ENCODE measurements around the gene CREBZF. TPM values are rescaled to one million over a fixed set of nuclear protein-coding genes. Genes with fewer than 3 reads are reported as not detected.
A peak's percentile ranks its signal among the peaks of the same experiment; 100 is the strongest.

Gene CREBZF
- total and polyA plus RNA-seq, 2 donors (not counting 1 experiment from before 2014, with no cell fraction given) = 64.9 to 109 TPM

DNA sequence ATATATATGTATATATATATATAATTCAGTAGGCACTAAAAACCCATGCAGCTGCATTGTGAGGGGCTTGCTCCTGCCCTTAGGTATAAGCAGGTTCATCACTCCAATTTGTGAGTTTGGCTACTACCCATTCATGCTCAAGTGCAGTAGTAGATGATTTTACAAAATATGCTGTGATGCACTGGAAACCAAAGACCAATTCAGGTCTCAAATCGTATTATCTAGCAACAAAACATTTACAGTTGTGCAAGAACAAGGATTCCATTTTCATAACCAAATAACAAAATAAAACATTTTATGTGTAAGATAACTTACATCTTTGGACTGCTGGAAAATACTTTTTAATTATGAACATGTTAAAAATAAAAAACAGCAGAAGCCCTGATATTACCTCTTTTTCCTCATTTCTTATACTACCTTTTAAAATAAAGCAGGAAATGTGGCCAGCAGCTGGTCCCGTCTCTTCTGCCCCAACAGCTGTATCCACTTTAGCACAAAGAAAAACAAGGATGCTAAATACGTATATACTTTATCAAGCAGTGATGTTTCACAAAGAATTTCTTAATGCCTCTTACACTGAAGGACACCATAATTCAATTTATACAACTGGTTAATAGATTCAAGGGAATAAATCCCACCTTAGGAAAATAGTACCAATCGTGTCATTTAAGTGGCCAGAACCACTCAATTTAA lies 2.8 kb downstream of the CREBZF start:
- no peak overlapping the region for H3K27ac Mint-ChIP-seq
- ChIA-PET CTCF (no interaction called here), POLR2A (no interaction called here)
- no peak for TF ChIP-seq EZH2 (IDR thresholded peaks at IDR 0.05; ENCODE audit: borderline replicate concordance, insufficient read depth, low read depth, low read length, poor library complexity, severe bottlenecking)
- TF ChIP-seq, protein P1, sequence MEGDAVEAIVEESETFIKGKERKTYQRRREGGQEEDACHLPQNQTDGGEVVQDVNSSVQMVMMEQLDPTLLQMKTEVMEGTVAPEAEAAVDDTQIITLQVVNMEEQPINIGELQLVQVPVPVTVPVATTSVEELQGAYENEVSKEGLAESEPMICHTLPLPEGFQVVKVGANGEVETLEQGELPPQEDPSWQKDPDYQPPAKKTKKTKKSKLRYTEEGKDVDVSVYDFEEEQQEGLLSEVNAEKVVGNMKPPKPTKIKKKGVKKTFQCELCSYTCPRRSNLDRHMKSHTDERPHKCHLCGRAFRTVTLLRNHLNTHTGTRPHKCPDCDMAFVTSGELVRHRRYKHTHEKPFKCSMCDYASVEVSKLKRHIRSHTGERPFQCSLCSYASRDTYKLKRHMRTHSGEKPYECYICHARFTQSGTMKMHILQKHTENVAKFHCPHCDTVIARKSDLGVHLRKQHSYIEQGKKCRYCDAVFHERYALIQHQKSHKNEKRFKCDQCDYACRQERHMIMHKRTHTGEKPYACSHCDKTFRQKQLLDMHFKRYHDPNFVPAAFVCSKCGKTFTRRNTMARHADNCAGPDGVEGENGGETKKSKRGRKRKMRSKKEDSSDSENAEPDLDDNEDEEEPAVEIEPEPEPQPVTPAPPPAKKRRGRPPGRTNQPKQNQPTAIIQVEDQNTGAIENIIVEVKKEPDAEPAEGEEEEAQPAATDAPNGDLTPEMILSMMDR (IDR thresholded peaks at IDR 0.05) = no peak
- H3K27ac ChIP-seq (ENCODE audit: low read length in 2 of 2) = no peak overlapping the region
- H4K20me1 ChIP-seq (ENCODE audit: control insufficient read depth, insufficient read depth, low read length, poor library complexity, severe bottlenecking) = peaks cover 37% of the 10 kb centered on the region
- H2AFZ ChIP-seq (ENCODE audit: insufficient read depth, low read depth, low read length, poor library complexity, severe bottlenecking) = no peak overlapping the region
- peak overlapping the region; percentile 16 for H3K9ac ChIP-seq (ENCODE audit: low read length)
- H3K27me3 ChIP-seq (replicated peaks in 1 of 4; ENCODE audit: control extremely low read depth in 1 of 4, control insufficient read depth in 3 of 4, insufficient read depth in 4 of 4, low read length in 3 of 4) = no peaks in the 10 kb centered on the region
- intact Hi-C loops (cut with micrococcal nuclease) = loop anchor here (10.0 kb wide), 1 partner anchor 347 kb away; no protein-coding TSS in a partner anchor
- no peak for ATAC-seq (ENCODE audit: low read depth)
- H3K27me3 Mint-ChIP-seq = no peaks in the 10 kb centered on the region
- 13% methylated on average over 1 of the region's 4 CpGs for WGBS (ENCODE audit: insufficient coverage)
- peaks cover 16 to 21% of the 10 kb centered on the region in 2 donors for H3K4me1 ChIP-seq (ENCODE audit: control insufficient read depth in 2 of 2, insufficient read depth in 2 of 2, low read length in 2 of 2)
- no peaks in the 10 kb centered on the region for H3K9me3 Mint-ChIP-seq (ENCODE audit: insufficient read depth)
- no peak overlapping the region for H3K4me3 ChIP-seq (ENCODE audit: control extremely low read depth in 1 of 5, extremely low read depth in 1 of 5, insufficient read depth in 1 of 5, low read depth in 2 of 5, low read length in 4 of 5)
- peak overlapping the region; percentile 59 for H3K4me3 Mint-ChIP-seq
- H3K4me2 ChIP-seq (replicated peaks; ENCODE audit: low read depth, low read length, poor library complexity, severe bottlenecking) = peak overlapping the region; percentile 79
- peaks cover 0 to 35% of the 10 kb centered on the region in 2 experiments for H3K36me3 ChIP-seq (replicated peaks in 1 of 2; ENCODE audit: control extremely low read depth in 1 of 2, control insufficient read depth in 1 of 2, extremely low read depth in 1 of 2, insufficient read depth in 2 of 2, low read length in 1 of 2)
- H3K9me3 ChIP-seq (ENCODE audit: control extremely low read depth in 1 of 3, control insufficient read depth in 2 of 3, insufficient read depth in 1 of 3, low read length in 2 of 3) = peaks cover 0 to 3% (median 0%) of the 10 kb centered on the region in 3 donors
- peaks cover 47% of the 10 kb centered on the region for H3K79me2 ChIP-seq (ENCODE audit: control insufficient read depth, insufficient read depth, low read length)
- DNase-seq = no peak
- H3K4me1 Mint-ChIP-seq = peaks cover 51% of the 10 kb centered on the region

DNA sequence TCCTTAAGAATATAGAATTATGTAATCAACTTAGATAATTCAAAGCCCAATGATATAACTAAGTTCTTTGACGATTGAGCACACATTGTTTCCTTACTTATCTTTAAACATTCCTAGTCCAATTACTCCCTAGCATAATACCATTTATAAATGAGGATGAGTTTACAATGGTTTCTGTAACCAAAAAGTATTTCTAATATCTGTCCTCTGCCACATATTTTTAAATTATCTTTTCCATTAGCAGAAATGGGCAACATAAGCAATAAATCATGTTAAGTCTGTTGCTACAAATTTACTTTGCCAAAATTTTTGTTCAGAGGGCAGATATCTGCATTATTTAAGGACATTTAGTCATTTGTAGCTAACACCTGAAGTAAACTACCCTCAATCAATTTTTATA lies 6.7 kb downstream of the CREBZF start:
- H3K4me2 ChIP-seq (replicated peaks; ENCODE audit: low read depth, low read length, poor library complexity, severe bottlenecking) = no peak overlapping the region
- H3K27me3 ChIP-seq (replicated peaks in 1 of 4; ENCODE audit: control extremely low read depth in 1 of 4, control insufficient read depth in 3 of 4, insufficient read depth in 4 of 4, low read length in 3 of 4) = no peaks in the 10 kb centered on the region
- no peaks in the 10 kb centered on the region for H3K9me3 ChIP-seq (ENCODE audit: control extremely low read depth in 1 of 3, control insufficient read depth in 2 of 3, insufficient read depth in 1 of 3, low read length in 2 of 3)
- no peaks in the 10 kb centered on the region for H3K9me3 Mint-ChIP-seq (ENCODE audit: insufficient read depth)
- H3K4me1 Mint-ChIP-seq = peaks cover 34% of the 10 kb centered on the region
- peaks cover 43% of the 10 kb centered on the region for H3K79me2 ChIP-seq (ENCODE audit: control insufficient read depth, insufficient read depth, low read length)
- peaks cover 5 to 51% of the 10 kb centered on the region in 2 experiments for H3K36me3 ChIP-seq (replicated peaks in 1 of 2; ENCODE audit: control extremely low read depth in 1 of 2, control insufficient read depth in 1 of 2, extremely low read depth in 1 of 2, insufficient read depth in 2 of 2, low read length in 1 of 2)
- H4K20me1 ChIP-seq (ENCODE audit: control insufficient read depth, insufficient read depth, low read length, poor library complexity, severe bottlenecking) = peaks cover 29% of the 10 kb centered on the region
- ATAC-seq (ENCODE audit: low read depth) = no peak
- no peak overlapping the region for H3K27ac ChIP-seq (ENCODE audit: low read length in 2 of 2)
- no peaks in the 10 kb centered on the region for H3K27me3 Mint-ChIP-seq
- no peak overlapping the region for H2AFZ ChIP-seq (ENCODE audit: insufficient read depth, low read depth, low read length, poor library complexity, severe bottlenecking)
- intact Hi-C loops (cut with micrococcal nuclease) = no loop called here
- no peak overlapping the region for H3K4me3 ChIP-seq (ENCODE audit: control extremely low read depth in 1 of 5, extremely low read depth in 1 of 5, insufficient read depth in 1 of 5, low read depth in 2 of 5, low read length in 4 of 5)
- WGBS (ENCODE audit: insufficient coverage) = no CpG with 5 or more reads among the region's 1 CpG
- no peak overlapping the region for H3K4me3 Mint-ChIP-seq
- H3K9ac ChIP-seq (ENCODE audit: low read length) = no peak overlapping the region
- POLR2A ChIA-PET = no interaction called here
- no peak for DNase-seq
- CTCF ChIA-PET = no interaction called here
- peaks cover 11 to 18% of the 10 kb centered on the region in 2 donors for H3K4me1 ChIP-seq (ENCODE audit: control insufficient read depth in 2 of 2, insufficient read depth in 2 of 2, low read length in 2 of 2)
- TF ChIP-seq EZH2 (IDR thresholded peaks at IDR 0.05; ENCODE audit: borderline replicate concordance, insufficient read depth, low read depth, low read length, poor library complexity, severe bottlenecking) = no peak
- TF ChIP-seq, protein P1 (IDR thresholded peaks at IDR 0.05) = no peak
- H3K27ac Mint-ChIP-seq = no peak overlapping the region

Data from B cell (primary cell).